Measurements from ENCODE around the gene TNK1.

Gene TNK1

DNA sequence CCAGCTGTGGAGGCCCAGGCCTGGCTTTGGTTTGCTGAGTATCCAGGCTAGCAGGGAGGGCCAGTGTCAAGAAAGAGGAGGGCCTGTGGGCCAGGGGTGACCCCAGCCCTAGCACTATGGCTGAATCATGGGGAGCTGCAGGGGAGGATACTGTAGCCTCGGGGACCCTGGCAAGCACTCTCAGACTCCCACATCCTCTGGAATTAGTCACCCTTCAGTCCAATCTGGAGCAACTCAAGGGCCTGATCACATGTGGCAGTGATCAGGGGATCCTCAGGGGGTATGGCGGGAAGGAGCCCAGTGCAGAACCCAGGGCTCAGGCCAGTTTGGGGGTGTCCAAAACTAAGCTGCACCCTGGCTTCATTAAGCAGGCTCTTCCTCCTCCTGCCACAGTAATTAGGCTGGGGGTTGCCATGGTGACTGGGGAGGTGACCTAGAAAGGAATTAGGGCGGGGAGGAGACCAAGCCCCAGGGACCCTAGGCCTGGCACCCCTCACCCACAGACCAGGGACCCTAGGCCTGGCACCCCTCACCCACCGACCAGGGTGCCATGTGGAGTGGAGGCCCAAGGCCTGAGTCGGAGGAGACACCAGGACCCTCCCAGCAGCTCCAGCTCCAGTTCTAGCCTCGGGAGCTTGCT, 32.6 kb downstream of the TNK1 start:
- DNase-seq = peak; percentile 38

DNA sequence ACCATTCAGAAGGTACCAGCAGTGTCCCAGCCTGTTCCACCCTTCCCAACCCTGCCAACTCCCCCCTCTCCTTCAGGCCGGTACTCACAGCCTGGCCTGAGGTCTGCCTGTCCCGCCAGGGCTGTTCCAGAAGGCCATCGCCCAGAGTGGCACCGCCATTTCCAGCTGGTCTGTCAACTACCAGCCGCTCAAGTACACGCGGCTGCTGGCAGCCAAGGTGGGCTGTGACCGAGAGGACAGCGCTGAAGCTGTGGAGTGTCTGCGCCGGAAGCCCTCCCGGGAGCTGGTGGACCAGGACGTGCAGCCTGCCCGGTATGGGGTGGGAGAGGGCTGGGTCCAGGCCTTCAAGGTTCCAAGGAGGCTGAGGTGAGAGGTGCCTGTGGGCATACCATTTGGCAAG, 33.9 kb downstream of the TNK1 start:
- DNase-seq = no peak

DNA sequence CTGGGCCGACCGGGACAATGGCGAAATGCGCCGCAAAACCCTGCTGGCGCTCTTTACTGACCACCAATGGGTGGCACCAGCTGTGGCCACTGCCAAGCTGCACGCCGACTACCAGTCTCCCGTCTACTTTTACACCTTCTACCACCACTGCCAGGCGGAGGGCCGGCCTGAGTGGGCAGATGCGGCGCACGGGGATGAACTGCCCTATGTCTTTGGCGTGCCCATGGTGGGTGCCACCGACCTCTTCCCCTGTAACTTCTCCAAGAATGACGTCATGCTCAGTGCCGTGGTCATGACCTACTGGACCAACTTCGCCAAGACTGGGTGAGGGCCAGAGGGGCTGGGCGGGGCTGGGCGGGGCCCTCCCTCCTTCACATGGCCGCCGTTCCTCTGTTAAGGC, 34.9 kb downstream of the TNK1 start:
- no peak for DNase-seq

DNA sequence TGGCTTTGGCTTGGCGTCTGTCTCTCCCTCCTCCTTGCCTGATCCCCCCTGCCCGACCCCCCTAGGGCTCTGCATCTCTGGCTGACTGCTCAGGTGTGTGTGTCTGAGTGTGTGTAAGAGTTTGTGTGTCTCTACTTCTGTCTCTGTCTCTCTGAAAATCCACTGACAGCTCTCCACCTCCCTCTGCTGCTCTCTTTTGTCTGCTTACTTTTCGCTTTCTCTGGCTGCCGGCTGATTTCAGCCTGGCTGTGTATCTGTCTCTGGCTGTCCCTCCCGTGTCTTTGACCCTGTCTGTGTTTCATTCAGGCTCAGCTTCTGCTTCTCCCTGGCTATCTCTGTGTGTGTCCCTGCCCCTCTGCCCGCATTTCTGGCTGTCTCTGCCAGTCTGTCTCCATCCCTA, 35.4 kb downstream of the TNK1 start:
- DNase-seq = no peak

DNA sequence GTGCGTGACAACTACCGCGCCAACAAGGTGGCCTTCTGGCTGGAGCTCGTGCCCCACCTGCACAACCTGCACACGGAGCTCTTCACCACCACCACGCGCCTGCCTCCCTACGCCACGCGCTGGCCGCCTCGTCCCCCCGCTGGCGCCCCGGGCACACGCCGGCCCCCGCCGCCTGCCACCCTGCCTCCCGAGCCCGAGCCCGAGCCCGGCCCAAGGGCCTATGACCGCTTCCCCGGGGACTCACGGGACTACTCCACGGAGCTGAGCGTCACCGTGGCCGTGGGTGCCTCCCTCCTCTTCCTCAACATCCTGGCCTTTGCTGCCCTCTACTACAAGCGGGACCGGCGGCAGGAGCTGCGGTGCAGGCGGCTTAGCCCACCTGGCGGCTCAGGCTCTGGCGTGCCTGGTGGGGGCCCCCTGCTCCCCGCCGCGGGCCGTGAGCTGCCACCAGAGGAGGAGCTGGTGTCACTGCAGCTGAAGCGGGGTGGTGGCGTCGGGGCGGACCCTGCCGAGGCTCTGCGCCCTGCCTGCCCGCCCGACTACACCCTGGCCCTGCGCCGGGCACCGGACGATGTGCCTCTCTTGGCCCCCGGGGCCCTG, 36.3 kb downstream of the TNK1 start:
- no peak for DNase-seq

DNA sequence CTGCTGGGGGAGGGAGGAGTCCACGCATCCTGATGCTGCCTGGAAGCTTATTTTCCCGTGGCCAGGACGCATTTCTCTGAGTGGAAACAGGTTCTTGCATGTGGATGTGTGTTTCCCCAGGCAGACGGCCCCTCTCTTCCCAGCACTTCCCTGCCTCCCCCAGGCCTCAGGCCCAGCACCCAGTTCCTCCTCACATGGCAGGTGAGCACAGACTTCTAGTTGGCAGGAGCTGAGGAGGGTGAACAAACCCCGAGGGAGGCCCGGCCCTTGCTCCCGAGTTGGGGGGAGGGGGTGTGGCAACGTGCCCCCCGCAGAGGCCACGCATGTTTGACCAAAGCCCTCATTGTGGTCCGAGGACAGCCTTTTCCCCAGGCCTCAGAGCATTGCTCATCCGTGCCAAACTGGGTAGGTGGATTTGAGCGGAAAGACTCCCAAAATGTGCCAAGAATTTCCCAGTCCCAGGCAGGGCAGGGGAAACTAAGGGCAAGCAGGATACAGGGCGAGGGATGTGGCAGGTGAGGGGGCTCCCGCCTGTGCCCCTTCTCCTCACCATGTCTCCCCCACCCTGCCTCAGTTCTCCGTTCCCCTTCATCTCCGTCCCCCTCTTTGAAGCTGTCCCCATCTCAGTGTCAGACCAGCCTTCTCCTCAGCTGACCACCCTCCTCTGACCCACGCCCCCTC, 37.7 kb downstream of the TNK1 start:
- no peak for DNase-seq

DNA sequence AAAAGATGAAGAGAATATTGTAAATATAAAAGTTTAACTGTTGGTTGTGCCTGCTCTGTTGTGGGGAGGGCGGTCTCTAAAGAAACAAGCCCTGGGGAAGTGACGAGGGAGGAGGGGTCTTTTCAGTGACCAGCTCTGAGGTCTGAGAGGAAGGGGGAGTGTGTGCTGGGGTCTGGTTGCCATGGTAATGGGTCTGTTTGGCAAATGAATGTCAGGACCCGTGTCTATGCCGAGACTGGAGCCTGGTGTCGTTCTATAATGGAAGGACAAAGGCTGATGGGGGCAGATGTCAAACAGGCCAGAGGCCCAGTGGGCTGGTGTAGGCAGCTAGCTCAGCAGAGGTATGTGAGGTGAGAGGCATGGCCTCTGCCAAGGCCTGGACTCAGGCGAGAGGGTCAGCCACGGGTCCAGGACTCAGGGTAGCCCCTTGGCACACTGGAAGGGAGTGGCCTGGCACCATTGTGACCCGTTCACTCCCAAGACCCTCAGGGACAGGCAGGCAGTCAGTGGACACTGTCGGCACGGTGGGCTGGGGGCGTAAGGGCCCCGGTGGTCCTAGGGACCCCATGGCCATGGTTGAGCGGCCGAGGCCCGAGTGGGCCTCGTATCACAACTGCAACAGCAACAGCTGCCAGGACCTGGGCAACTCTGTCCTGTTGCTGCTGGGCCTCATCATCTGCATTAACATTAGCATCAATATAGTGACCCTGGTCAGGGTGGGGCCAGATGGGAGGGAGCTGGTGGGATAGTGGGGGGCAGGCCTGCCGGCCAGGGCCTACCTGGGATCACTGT, 39.1 kb downstream of the TNK1 start, which contains the start of gene SPEM1:
TSS of gene SPEM1 (plus strand) at position 506 of the 792 bp plus-strand sequence. CDS start at position 567, 61 bp downstream.
- no peak for DNase-seq

DNA sequence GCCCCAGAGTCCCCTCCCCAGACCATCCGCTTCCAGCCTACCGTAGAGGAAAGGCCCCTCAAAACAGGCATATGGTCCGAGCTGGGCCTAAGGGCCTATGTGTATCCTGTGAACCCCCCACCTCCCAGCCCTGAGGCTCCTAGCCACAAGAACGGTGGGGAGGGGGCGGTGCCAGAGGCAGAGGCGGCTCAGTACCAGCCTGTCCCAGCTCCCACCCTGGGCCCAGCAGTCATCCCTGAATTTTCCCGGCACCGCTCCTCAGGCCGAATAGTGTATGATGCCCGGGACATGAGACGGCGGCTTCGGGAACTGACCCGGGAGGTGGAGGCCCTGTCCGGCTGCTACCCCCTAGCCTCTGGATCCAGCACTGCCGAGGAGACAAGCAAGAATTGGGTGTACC, 40.3 kb downstream of the TNK1 start:
- DNase-seq = no peak

DNA sequence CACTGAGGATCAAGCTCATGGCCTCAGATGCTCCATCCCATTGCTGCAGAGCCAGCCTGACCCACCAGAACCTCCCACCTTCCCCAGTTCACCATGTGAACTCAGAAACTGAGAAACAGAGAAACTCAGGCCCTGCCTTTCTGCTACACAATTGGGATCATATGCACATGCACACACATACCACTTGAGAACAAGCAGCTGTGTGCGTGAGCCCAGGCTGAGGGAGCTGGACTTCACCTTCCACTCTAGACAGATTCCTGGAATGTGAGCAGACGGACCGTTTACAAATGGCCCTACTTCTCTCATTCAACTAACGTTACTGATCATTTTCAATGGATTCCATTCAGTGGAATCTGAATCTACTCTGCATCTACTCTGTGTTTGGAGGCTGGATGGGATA, 42.8 kb downstream of the TNK1 start:
- no peak for DNase-seq

DNA sequence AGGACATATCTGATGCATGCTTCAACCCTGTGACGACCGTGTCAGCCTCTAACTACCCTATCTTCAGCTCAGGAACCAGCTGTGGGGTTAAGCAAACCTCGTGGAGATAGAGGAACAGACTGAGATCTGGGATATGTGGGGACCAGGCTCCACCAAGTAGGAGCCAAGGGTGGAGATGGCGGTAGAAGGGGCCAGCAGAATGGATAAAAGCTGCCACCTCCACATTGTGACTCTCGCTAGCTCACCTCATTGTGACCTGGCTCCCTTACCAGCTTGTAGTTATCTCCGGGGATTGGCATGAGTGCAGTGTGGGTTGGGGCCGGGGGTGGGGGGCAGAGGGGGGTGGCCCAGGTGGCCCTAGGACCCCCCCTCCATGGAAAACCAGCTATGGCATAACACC, 44.4 kb downstream of the TNK1 start, which contains the start of gene SPEM2:
TSS of gene SPEM2 (plus strand) at position 301 of the 400 bp plus-strand sequence. CDS start at position 374, 73 bp downstream.
- no peak for DNase-seq

DNA sequence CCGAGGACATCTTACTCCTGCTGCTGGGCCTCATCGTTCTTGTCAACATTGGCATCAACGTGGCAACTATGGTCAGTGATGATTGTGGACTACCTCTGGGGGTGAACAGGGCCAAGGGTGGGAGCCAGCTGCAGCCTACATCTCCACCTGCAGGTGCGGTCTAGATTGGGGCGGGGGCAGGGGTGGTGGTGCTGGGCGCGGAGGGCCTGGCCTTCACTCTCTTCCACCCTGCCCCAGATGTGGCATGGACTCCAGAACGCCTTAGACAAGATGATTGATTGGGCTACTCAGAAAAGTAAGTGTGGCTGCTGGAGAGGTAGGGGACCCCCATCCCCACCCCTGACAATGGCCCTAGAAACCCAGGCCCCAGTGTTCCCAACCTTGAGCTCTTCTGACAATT, 44.9 kb downstream of the TNK1 start:
- DNase-seq = no peak

DNA sequence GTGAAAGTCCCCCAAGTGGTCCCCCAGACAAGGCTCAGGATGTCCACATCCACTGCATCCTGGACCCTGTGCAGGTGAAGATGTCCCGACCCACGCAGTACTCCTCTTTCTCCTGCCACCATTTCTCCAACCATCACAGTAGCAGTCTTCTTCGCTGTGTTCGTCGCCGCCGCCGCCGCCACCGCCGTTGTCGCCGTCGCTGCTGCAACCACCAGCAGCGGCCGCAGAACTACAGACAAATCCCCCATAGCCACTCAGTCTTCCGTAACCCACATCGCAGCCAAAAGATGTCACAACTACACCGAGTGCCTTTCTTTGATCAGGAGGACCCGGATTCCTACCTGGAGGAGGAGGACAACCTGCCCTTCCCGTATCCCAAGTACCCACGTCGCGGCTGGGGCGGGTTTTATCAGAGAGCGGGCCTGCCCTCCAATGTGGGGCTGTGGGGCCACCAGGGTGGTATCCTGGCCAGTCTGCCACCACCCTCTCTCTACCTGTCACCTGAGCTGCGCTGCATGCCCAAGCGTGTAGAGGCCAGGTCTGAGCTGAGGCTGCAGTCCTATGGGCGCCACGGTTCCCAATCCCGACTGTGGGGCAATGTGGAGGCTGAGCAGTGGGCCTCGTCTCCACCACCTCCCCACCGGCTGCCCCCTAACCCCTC, 45.4 kb downstream of the TNK1 start:
- no peak for DNase-seq

DNA sequence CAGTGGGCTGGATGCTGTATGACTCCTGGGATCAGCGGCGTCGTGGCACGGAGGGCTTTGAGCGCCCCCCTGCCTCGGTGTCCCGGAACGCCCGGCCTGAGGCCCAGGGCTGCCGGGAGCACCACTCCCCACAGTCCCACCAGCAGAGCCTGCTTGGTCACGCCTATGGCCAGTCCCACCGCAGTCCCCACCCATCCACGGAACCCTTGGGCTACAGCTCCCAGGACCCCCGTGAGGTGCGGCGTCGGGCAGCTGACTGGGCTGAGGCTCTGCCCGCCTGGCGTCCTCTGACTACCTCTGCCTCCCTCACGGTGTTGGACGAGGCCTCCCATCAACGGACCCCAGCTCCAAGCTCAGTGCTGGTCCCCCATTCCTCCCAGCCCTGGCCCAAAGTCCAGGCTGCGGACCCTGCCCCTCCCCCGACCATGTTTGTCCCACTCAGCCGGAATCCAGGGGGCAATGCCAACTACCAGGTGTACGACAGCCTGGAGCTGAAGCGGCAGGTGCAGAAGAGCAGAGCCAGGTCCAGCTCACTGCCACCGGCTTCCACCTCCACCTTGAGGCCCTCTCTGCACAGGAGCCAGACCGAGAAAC, 46.1 kb downstream of the TNK1 start:
- DNase-seq = no peak

DNA sequence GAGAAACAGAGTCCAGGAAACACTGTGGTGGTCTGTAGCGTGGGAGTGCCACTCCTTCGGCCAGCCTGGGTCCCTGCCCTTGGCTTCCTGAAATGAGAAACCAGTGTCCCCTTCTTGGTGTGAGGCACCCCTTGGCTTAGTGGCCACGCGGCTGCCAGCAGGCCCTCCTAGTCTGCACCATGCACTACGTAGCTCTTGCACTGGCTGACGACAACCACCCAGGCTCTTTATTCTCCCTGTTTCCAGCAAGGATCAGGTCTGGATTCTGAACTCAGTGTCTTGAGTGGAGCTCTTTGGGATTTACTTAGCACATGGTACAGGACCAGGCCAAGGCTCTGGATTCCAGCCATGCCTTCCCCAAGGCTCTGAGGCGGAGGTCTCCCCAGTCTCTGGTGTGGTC, 46.7 kb downstream of the TNK1 start:
- DNase-seq = no peak

DNA sequence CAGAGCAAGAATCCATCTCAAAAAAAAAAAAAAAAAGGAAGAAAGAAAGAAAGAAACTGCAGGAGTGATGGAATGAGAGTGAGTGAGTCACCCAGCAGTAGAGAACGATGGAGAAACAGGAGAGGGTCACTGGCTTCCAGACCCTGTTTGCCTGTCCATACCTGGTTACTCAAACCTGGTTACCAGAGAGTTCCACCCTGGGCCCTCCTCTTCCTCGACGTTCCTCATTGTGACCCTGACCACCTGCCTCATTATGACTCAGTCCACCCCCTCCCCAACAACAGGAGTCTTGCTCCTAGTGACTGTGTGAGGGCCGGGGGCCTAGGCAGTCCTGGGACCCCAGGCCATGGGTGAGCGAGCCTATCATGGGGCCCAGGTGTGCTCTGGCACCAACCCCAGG, 47.7 kb downstream of the TNK1 start, which contains the start of gene SPEM3:
TSS of gene SPEM3 (plus strand) at position 301 of the 400 bp plus-strand sequence. CDS start at position 347, 46 bp downstream.
- DNase-seq = no peak

DNA sequence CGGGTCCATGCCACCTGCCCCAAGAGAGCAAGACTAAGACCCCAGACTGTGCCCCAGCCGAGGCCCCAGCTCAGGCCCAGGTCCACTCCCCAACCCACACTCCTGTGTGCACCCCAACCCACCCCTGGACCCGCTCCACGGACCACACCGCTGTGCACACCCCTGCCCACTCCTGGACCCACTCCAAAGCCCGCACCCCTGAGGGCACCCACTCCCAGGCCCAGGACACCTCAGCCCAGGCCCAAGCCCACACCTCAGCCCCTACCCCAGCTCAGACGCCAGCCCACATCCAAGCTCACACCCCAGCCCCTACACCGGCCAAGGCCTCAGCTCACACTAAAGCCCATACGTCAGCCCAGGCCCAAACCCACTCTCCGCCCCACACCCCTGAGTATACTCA, 48.8 kb downstream of the TNK1 start:
- DNase-seq = no peak

DNA sequence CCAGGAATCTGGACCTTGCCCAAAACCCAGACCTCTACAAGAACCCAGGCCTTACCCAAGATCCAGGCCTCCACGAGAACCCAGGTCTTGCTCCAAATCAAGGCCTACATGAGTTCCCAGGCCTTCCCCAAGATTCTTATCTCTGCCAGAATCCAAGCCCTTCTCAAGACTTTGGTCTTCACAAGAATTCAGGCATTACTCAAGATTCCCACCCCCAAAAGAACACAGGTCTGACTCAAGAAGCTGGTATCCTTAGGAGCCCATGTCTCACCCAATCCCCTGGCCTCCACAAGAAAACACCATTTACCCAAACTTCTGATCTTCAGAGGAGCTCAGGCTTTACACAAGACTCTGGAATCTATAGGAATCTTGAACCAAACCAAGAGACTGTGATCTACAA, 50.3 kb downstream of the TNK1 start:
- DNase-seq = no peak

DNA sequence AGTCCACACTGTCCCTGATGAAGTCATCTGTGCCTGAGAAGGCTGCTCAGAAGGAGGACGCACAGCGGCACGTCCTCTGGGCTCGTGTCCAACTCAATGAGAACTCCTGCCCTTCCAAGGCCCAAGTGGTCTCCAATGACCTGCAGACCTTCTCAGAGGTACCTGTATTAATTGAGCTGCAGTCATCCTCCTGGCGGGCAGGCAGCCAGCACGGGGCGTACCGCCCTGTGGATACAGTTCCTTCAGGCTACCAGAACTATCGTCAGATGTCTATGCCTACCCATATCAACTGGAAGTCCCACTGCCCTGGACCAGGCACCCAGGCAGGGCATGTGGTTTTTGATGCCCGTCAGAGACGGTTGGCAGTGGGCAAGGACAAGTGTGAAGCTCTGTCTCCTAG, 51.4 kb downstream of the TNK1 start:
- DNase-seq = no peak

DNA sequence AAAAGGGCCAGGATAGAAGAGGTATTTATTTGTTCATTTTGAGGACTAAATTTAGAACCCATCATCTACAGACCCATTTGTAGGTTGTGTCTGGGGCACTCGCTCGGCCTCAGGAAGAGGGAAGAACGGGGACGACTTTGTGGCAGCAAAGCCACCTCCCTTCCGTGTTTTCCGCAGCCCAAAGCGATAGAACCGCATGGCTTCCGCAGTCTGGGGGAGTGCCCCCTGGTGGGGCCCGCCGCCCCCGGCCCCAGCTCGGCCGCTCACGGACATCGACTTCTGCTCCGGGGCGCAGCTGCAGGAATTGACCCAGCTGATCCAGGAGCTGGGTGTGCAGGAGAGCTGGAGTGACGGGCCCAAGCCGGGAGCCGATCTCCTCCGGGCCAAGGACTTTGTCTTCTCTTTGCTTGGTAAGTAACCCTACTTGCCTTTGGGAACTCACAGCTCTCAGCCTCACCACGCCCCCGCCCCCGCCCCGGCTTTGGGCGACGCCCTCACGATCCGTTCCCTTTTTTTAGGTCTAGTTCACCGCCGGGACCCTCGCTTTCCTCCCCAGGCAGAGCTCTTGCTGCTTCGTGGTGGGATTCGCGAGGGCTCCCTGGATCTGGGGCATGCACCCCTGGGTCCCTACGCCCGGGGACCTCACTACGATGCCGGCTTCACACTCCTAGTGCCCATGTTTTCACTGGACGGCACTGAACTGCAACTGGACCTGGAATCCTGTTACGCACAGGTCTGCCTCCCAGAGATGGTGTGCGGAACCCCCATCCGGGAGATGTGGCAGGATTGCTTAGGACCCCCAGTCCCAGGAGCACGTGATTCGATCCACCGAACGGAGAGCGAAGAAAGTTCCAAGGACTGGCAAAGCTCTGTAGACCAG, 55.0 kb downstream of the TNK1 start:
- no peak for DNase-seq

DNA sequence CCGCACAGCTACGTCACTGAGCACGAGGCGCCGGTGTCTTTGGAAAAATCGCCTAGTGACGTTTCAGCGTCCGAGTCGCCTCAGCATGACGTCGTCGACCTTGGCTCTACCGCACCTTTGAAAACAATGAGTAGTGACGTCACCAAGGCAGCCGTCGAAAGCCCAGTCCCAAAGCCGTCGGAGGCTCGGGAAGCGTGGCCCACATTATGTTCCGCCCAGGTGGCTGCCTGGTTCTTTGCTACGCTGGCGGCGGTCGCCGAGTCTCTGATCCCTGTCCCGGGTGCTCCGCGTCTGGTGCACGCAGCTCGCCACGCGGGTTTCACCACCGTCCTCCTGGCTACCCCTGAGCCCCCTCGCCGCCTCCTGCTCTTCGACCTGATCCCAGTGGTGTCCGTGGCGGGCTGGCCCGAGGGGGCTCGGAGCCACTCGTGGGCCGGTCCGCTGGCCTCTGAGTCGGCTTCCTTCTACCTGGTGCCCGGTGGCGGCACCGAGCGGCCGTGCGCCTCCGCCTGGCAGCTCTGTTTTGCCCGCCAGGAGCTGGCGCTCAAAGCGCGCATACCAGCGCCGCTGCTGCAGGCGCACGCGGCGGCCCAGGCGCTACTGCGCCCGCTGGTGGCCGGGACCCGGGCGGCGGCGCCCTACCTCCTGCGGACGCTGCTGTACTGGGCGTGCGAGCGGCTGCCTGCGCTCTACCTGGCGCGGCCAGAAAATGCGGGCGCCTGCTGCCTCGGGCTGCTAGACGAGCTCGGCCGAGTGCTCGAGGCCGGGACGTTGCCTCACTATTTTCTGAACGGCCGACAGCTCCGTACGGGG, 55.9 kb downstream of the TNK1 start:
- DNase-seq = peak; percentile 77
